ENCODE measurements around the gene ASB3. TPM values are rescaled to one million over a fixed set of nuclear protein-coding genes. Genes with fewer than 3 reads are reported as not detected.
A peak's percentile ranks its signal among the peaks of the same experiment; 100 is the strongest.
"Not testable (repeated sequence)": the region's sequence is repeated elsewhere in the genome, so short reads cannot be mapped to it uniquely, and the experiment has no call there.

ASB3 gene
- total RNA-seq, 1 donor from 2014 or later: 11.4 TPM

DNA sequence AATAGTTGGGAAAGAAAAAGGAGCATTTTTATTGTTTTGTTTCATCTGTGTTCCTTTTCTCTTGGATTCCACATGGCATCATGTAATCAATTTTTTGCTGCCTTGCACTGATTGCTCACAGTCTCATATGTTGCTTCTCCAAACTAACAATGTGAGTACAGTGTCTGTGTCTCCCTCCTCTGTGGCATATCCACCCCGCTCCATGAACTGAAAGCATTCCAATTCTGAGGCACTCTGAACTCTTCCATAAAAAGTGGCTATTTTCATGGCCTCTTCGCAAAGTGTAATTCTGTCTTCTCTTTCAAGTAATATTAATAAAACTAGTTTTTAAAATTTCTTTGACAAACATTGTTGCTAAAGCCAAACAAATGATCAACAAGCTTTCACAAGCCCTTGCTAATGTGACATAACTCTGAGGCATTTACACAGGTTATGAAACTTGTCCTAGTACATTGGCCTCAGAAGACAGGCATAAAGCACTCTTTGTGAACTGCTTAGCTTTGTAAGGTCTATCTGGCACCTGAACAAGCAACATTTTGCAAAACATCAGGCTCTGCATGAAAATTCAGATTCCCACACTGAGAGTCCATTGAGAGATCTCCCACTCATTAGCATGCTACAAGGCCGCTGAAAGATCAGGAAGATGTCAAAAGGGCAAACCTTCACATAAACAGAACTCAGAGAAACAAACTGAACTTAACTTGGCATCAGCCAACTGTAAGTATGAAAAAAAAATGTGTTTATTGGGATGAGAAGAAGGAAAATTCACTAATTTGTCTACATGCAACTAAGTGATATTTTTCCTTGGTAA, 40.0 kb upstream of the ASB3 start:
- intact Hi-C loops (cut with micrococcal nuclease): no loop called here
- TF ChIP-seq CTCF (IDR thresholded peaks at IDR 0.05; ENCODE audit: borderline replicate concordance): no peak
- Histone ChIP-seq H3K27ac (replicated peaks) (peak overlapping the region; percentile 74), H3K4me3 (no peak overlapping the region), H3K27me3 (ENCODE audit: low read depth) (no peaks in the 10 kb centered on the region), H3K9me3 (replicated peaks) (peaks cover 6% of the 10 kb centered on the region), H3K36me3 (peaks cover 9% of the 10 kb centered on the region), H3K4me1 (peaks cover 44% of the 10 kb centered on the region)
- no peak for DNase-seq

GRCh38 chr2:53826030-53826410, 39.3 kb upstream of the ASB3 start:
- Histone ChIP-seq H3K36me3 (peaks cover under 1% of the 10 kb centered on the region), H3K4me1 (peaks cover 44% of the 10 kb centered on the region), H3K9me3 (replicated peaks) (peaks cover 6% of the 10 kb centered on the region), H3K27ac (replicated peaks) (peak overlapping the region; percentile 74), H3K4me3 (no peak overlapping the region), H3K27me3 (ENCODE audit: low read depth) (no peaks in the 10 kb centered on the region)
- DNase-seq: no peak
- intact Hi-C loops (cut with micrococcal nuclease): no loop called here
- TF ChIP-seq CTCF (IDR thresholded peaks at IDR 0.05; ENCODE audit: borderline replicate concordance): no peak

GRCh38 chr2:53823639-53824038, 36.9 kb upstream of the ASB3 start:
- DNase-seq; H3K9me3 ChIP-seq (replicated peaks); H3K27me3 ChIP-seq (ENCODE audit: low read depth); H3K27ac ChIP-seq (replicated peaks); H3K4me3 ChIP-seq; intact Hi-C loops (cut with micrococcal nuclease): not testable (repeated sequence)
- peaks cover 14% of the 10 kb centered on the region for H3K36me3 ChIP-seq
- peak; percentile 15 for TF ChIP-seq CTCF (IDR thresholded peaks at IDR 0.05; ENCODE audit: borderline replicate concordance)
- H3K4me1 ChIP-seq: peaks cover 29% of the 10 kb centered on the region

DNA sequence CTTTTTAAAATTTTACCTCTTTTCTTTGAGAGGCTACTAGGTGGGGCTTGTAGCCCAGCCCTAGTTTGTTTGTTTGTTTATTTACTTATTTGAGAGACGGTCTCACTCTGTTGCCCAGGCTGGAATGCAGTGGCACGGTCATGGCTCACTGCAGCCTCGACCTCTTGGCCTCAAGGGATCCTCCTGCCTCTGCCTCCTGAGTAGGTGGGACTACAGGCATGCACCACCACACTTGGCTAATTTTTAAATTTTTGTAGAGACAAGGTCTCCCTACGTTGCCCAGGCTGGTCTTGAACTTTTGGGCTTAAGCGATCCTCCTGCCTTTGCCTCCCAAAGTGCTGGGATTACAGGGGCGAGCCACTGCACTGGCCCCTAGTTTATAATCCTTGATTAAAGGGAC, 35.1 kb upstream of the ASB3 start:
- TF ChIP-seq CTCF (IDR thresholded peaks at IDR 0.05; ENCODE audit: borderline replicate concordance): no peak
- intact Hi-C loops (cut with micrococcal nuclease): no loop called here
- DNase-seq: no peak
- peaks cover 12% of the 10 kb centered on the region for H3K4me1 ChIP-seq
- no peak overlapping the region for H3K27ac ChIP-seq (replicated peaks)
- peaks cover 31% of the 10 kb centered on the region for H3K36me3 ChIP-seq
- no peak overlapping the region for H3K4me3 ChIP-seq
- H3K9me3 ChIP-seq (replicated peaks): no peaks in the 10 kb centered on the region
- no peaks in the 10 kb centered on the region for H3K27me3 ChIP-seq (ENCODE audit: low read depth)

GRCh38 chr2:53820711-53821110, 34.0 kb upstream of the ASB3 start:
- TF ChIP-seq CTCF (IDR thresholded peaks at IDR 0.05; ENCODE audit: borderline replicate concordance): no peak

More at GRCh38 chr2:53820711-53821110, 34.0 kb upstream of the ASB3 start:
- intact Hi-C loops (cut with micrococcal nuclease): no loop called here
- DNase-seq: no peak
- H3K4me3 ChIP-seq: no peak overlapping the region
- H3K4me1 ChIP-seq: peaks cover 1% of the 10 kb centered on the region
- peaks cover 41% of the 10 kb centered on the region for H3K36me3 ChIP-seq
- H3K27ac ChIP-seq (replicated peaks): no peak overlapping the region
- no peaks in the 10 kb centered on the region for H3K9me3 ChIP-seq (replicated peaks)
- no peaks in the 10 kb centered on the region for H3K27me3 ChIP-seq (ENCODE audit: low read depth)
